GM18907 (cell line): ENCODE results near the gene PDZRN3.

Experiments used
- ATAC-seq: cut with Tn5 transposase; IDR thresholded peaks from one replicate; pipeline ENCODE4 v1.9.1; 2021; ENCODE audit warnings: mild to moderate bottlenecking, moderate library complexity; ENCODE audit not compliant: unreplicated experiment

The PDZRN3 gene

GRCh38 chr3:73353649-73354217 is 271.0 kb downstream of the PDZRN3 start:
- ATAC-seq = no peak

GRCh38 chr3:73352841-73353645 is 271.7 kb downstream of the PDZRN3 start:
- no peak for ATAC-seq

DNA sequence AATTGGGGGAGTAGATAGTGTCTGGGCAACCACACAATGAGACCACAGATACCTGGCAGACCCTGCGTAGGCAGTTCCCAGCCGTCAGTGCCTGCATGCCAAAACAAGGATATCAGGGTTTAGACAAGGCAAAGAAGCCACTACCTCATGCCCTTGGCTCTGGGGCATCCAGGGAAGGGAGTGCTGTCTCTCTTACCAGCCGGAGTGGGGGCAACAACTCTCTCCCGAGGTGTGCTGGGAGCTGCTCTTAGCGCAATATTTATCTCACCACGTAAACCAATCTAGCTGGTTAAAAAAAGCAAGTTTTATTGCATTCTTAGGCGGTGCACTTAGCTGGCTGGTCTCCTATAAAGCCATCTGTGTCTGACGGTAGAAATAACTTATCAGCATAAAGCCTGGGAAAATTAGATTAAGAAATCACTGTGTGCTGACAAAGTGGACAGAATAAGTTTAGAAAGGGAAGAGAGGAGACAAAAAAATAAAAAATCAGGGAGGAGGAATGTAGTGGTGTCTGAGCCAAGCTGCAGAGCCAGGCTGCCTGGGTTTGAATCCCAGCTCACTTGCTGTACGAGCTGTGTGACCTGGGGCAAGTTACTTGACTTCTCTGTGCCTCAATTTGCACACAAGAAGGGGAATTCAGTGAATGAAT is 273.2 kb downstream of the PDZRN3 start:
- no peak for ATAC-seq

- no peak for ATAC-seq
Observed at GRCh38 chr3:73350996-73351395, 273.7 kb downstream of the PDZRN3 start.

DNA sequence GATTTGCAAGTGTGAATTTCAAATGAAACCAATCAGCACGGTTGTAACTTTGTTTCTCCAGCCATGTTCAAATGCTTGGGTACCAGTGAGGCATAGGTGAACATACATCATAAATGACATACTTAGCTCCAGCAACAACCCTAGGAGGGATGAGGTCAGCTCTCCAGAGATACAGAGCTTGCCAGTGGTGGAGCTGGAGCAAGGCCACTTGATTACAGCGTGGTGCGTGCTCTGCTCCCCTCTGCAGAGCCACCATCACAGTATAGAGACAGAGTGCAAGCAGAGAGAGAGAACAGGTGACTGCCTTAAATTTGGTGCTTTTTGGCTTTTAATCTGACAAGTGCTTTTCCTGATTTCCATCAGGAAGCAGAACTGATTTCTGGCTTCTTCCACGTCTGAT is 275.1 kb downstream of the PDZRN3 start:
- ATAC-seq = no peak

DNA sequence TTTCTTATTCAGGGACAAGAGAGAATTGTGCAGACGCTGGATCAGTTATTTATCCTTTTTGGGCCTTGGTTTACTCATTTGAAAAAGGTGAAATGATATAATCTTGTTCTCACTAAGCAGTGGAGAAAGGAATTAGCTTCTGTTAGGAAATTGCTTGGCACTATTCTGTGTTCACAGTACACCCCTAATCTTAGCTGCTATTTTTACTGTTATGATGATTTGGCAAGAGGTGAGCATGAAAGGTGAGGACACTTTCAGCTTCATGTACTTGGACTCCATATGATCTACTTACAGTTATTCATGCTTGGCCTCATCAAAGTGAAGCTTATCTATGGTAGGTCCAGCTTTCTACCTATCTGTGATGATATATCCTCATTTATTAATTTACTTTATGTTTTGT is 282.7 kb downstream of the PDZRN3 start:
- ATAC-seq = no peak

- ATAC-seq = no peak
Observed at GRCh38 chr3:73341272-73341935, 283.3 kb downstream of the PDZRN3 start.

GRCh38 chr3:73332558-73332957 is 292.2 kb downstream of the PDZRN3 start:
- ATAC-seq = no peak
